HFFc6 (cell line): Measurements from ENCODE around the gene LIX1. TPM values are rescaled to one million over a fixed set of nuclear protein-coding genes. Genes with fewer than 3 reads are reported as not detected.
"Not testable (repeated sequence)": the region's sequence is repeated elsewhere in the genome, so short reads cannot be mapped to it uniquely, and the experiment has no call there.

ENCODE experiments used
- DNase-seq: peaks from one replicate; pipeline ENCODE4 v3.0.0-alpha.2; 2018
- H3K27ac Mint-ChIP-seq: 2 replicates; pipeline ENCODE4 v1.8.0; 2020; ENCODE audit warnings: mild to moderate bottlenecking, mixed read lengths
- H3K27me3 Mint-ChIP-seq: 2 replicates; pipeline ENCODE4 v1.8.0; 2021; ENCODE audit warnings: mild to moderate bottlenecking, moderate library complexity, mixed read lengths; ENCODE audit not compliant: insufficient read depth
- H3K36me3 Mint-ChIP-seq: 2 replicates; pipeline ENCODE4 v1.8.0; 2021; ENCODE audit warnings: low read depth, mixed read lengths
- H3K4me1 Mint-ChIP-seq: 2 replicates; pipeline ENCODE4 v1.8.0; 2020; ENCODE audit warnings: low read depth, mixed read lengths
- H3K4me3 Mint-ChIP-seq: 2 replicates; pipeline ENCODE4 v1.8.0; 2020; ENCODE audit warnings: mild to moderate bottlenecking, moderate library complexity, mixed read lengths
- H3K9me3 Mint-ChIP-seq: 2 replicates; pipeline ENCODE4 v1.8.0; 2020; ENCODE audit warnings: mild to moderate bottlenecking, mixed read lengths
- total RNA-seq, 6 experiments: library from RNA; stranded (reverse); fragmentation: NEBNext Ultra II Directional; extraction: Animal tissue kit (Norgen Biotek cat#: 25700); gene quantifications; 2 replicates in 1 of 6; 3 replicates in 5 of 6; pipeline ENCODE4 v1.2.3, GENCODE V29; 2021
- TF ChIP-seq, protein P1 (sequence below): fragments of 200-600 bp; sonication (generic); IDR thresholded peaks from 2 replicates; pipeline ENCODE4 v1.5.0; 2021; ENCODE audit warnings: antibody characterized with exemption, mild to moderate bottlenecking

LIX1 gene
- total RNA-seq, 6 experiments from 2014 or later: not detected

DNA sequence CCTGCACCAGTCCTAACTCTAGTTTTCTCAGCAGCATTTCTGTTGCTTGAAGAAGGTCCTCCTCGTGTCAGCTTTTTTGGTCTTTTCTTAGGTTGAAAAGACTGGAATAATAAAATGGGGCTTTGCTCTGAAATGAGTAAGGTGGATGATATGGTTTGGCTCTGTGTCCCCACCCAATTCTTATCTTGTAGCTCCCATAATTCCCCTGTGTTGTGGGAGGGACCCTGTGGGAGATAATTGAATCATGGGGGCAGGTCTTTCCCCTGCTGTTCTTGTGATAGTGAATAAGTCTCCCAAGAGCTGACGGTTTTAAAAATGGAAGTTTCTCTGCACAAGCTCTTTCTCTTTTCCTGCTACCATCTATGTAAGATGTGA, 53.6 kb downstream of the LIX1 start:
- TF ChIP-seq, protein P1, sequence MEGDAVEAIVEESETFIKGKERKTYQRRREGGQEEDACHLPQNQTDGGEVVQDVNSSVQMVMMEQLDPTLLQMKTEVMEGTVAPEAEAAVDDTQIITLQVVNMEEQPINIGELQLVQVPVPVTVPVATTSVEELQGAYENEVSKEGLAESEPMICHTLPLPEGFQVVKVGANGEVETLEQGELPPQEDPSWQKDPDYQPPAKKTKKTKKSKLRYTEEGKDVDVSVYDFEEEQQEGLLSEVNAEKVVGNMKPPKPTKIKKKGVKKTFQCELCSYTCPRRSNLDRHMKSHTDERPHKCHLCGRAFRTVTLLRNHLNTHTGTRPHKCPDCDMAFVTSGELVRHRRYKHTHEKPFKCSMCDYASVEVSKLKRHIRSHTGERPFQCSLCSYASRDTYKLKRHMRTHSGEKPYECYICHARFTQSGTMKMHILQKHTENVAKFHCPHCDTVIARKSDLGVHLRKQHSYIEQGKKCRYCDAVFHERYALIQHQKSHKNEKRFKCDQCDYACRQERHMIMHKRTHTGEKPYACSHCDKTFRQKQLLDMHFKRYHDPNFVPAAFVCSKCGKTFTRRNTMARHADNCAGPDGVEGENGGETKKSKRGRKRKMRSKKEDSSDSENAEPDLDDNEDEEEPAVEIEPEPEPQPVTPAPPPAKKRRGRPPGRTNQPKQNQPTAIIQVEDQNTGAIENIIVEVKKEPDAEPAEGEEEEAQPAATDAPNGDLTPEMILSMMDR: no peak
- peaks cover 28% of the 10 kb centered on the region for H3K27me3 Mint-ChIP-seq
- H3K4me3 Mint-ChIP-seq: no peak overlapping the region
- no peak for DNase-seq
- H3K9me3 Mint-ChIP-seq: peaks cover 11% of the 10 kb centered on the region
- peaks cover 6% of the 10 kb centered on the region; the same call in 1 of the 2 replicates for H3K4me1 Mint-ChIP-seq
- no peak overlapping the region for H3K27ac Mint-ChIP-seq
- H3K36me3 Mint-ChIP-seq: 0 out of 2 replicates have a peak, but pooled peaks cover 6% of the 10 kb centered on the region

DNA sequence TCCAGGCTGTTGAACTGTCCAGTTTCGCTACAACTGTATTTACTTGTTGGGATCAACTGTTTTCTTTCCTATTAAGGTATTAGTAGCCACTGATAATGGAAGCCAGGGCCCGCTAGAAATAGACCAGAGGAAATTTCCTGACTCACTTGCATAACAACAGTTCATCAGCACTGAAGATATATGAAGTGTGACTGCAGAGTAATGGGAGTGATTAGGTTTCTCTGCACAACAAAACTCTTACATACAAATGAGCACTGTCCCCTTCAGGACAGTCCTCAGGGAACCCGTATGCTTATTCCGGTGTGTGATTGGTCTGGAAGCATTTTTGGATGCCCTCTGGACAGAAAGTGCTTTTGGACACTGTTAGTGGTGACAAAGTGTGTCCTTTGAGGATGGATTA, 55.3 kb downstream of the LIX1 start:
- H3K4me1 Mint-ChIP-seq: peaks cover 6% of the 10 kb centered on the region; the same call in 1 of the 2 replicates
- TF ChIP-seq, protein P1: no peak
- H3K36me3 Mint-ChIP-seq: 0 out of 2 replicates have a peak, but pooled peaks cover 6% of the 10 kb centered on the region
- no peak for DNase-seq
- H3K27me3 Mint-ChIP-seq: peaks cover 33% of the 10 kb centered on the region
- peaks cover 11% of the 10 kb centered on the region for H3K9me3 Mint-ChIP-seq
- H3K27ac Mint-ChIP-seq: no peak overlapping the region
- H3K4me3 Mint-ChIP-seq: no peak overlapping the region

DNA sequence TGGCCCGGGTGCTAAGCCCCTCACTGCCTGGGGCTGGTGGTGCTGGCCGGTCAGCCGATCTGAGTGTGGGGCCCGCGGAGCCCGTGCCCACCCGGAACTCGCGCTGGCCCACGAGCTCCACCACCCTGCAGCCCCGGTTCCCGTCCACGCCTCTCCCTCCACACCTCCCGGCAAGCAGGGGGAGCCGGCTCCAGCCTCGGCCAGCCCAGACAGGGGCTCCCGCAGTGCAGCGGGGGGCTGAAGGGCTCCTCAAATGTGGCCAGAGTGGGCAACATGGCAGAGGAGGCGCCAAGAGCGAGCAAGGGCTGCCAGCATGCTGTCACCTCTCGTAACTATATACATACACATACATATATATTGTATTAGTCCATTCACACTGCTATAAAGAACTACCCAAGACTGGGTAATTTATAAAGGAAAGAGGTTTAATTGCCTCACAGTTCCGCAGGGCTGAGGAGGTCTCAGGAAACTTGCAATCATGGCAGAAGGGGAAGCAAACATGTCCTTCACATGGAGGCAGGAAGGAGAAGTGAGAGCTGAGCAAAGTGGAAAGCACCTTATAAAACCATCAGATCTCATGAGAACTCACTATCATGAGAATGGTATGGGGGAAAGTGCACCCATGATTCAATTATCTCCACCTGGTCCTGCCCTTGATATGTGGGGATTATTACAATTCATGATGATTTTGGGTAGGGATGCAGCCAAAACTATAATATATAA, 56.8 kb downstream of the LIX1 start:
- TF ChIP-seq, protein P1: no peak
- Mint-ChIP-seq H3K36me3 (0 out of 2 replicates have a peak, but pooled peaks cover 6% of the 10 kb centered on the region), H3K27ac (no peak overlapping the region), H3K9me3 (peaks cover 11% of the 10 kb centered on the region), H3K4me3 (no peak overlapping the region), H3K27me3 (peaks cover 32% of the 10 kb centered on the region), H3K4me1 (peaks cover 6% of the 10 kb centered on the region; the same call in 1 of the 2 replicates)
- DNase-seq: no peak

DNA sequence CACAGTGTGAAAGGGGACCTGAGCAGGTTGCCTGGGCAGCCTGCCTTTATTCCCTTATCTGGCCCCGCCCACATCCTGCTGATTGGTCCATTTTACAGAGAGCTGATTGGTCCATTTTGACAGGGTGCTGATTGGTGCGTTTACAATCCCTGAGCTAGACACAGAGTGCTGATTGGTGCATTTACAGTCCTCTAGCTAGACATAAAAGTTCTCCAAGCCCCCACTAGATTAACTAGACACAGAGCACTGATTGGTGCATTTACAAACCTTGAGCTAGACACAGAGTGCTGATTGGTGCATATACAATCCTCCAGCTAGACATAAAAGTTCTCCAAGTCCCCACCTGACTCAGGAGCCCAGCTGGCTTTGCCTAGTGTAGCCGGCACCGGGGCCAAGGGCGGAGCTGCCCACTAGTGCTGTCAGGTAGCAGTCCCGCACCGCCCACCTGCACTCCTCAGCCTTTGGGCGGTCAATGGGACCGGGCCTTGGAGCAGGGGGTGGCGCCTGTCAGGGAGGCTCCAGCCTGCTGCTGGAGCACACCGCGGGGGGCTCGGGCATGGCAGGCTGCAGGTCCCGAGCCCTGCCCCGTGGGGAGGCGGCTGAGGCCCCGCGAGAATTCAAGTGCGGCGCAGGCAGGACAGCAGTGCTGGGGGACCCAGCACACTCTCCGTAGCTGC, 57.5 kb downstream of the LIX1 start:
- DNase-seq, H3K4me3 Mint-ChIP-seq, H3K4me1 Mint-ChIP-seq, H3K27ac Mint-ChIP-seq, H3K36me3 Mint-ChIP-seq: not testable (repeated sequence)
- peaks cover 31% of the 10 kb centered on the region for H3K27me3 Mint-ChIP-seq
- peaks cover 11% of the 10 kb centered on the region for H3K9me3 Mint-ChIP-seq

DNA sequence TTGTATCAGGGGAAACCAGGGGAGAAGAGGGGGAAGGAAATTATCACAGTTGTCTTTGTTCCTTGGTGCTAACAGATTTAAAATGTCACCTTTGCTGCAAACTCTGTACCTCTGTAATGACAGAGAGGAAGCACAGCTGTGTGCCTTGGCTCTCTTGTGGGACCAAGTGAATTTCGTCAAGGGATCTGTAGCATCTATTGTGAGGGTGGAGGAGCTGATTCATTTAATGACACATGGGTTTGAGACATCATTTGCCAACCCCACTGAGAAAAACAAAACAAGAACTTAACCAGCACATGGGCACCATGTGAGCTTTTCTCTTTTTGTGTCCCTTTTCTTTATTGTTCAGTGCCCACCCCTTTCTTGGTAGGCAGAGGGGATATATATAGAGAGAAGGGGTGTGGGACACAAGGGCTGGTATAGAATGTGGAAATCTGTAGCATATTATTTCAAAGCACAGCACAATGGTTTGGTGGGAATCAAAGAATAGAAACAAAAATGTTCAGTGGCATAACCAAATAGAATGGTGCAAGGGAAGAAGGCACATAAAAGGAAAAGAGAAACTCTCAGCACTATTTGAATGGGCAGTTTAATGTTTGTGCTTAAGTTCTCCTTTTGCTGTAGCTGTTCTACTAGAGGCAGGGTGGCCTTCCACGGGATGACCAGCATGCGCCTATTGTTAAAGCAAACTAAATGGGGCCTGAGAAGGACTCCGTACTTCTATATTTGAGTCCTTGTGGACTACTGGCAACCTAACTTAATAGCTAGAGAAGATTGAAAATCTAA, 63.3 kb downstream of the LIX1 start:
- TF ChIP-seq, protein P1: no peak
- H3K27ac Mint-ChIP-seq: no peak overlapping the region
- peaks cover 3% of the 10 kb centered on the region; the same call in 1 of the 2 replicates for H3K9me3 Mint-ChIP-seq
- H3K4me3 Mint-ChIP-seq: no peak overlapping the region
- H3K4me1 Mint-ChIP-seq: no peaks in the 10 kb centered on the region
- no peaks in the 10 kb centered on the region for H3K36me3 Mint-ChIP-seq
- no peak for DNase-seq
- peaks cover 23% of the 10 kb centered on the region for H3K27me3 Mint-ChIP-seq
